EH (cell line): Measurements from ENCODE around the gene TRIP11.
"Not testable (repeated sequence)": the region's sequence is repeated elsewhere in the genome, so short reads cannot be mapped to it uniquely, and the experiment has no call there.

Experiments used
- DNase-seq: peaks from one replicate; pipeline ENCODE4 v3.0.0-alpha.2; 2015; ENCODE audit warnings: low read depth

TRIP11 gene

DNA sequence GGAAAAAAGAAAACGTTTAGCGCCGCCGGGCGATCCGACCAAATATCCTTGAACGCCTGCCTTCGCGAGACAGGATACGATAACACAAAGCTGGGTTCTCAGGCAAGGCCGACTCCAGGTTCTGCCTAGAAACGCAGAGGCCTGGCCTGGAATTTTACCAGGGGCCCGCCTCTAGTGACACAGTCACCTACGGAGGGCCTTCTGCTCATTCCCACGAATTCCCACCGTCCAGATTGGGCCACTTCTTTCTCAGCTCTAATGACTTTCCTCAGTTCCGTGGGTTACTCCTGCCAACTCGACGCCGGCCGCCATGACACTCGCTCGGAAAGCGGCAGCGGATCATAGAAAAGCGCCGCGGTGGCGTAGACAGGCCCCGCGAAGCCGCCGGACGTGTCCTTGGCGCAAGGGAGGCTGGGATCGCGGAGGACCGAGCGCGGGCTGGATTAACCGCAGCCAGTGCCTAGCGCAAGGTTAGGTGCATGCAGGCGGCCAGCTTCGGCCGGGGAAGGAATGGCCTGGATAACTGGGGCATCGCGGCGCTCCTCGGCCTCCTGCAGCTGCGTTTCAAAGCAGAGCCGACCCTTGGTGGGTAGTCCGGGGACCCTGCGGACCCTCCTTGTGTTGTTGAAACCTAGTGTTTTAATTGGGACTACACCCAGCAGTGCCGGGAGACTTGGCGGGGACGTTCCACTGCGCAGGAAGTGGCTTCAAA lies at the start of gene TRIP11:
TSS of gene TRIP11 (minus strand) at position 341 of the 712 bp plus-strand sequence. CDS start 374 bp downstream, outside the sequence.
- peak; percentile 92 for DNase-seq

DNA sequence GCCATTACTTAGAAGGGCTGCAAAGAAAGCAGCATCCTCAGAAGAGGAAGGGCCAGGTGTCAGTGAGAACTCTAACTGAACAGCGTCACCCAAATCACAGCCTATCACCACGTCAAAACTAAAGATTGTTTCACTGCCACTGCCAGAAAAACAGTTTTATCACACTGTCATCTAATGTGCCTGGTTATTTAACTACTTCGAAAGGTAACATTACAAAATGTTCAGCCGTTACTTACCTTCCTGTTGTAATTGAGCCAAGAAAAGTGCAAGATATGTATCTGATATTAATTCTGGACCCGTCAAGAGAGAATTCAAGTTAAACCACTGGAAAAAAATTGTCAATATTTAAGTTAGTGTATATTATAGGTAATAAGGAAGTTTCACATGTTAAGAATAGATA lies 48.6 kb upstream of the TRIP11 start:
- no peak for DNase-seq

DNA sequence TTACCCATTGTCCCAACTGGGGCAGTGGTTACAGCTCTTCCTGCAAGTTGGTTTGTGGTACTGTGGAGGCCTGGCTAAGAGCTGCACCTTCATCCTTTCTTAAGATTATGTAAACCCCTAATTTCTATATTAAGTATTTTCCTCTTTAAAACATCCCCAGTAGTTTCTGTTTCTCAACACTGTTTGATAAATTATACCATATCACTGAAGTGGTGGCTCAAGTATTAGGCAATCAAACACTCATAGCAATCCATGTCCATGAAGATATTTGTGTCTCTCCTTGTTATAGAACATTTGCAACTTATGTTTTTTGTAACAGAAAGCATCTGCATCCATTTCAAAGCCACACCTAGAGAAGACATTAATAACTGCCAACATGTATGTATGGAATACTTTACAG lies 34.7 kb upstream of the TRIP11 start:
- DNase-seq: no peak

DNA sequence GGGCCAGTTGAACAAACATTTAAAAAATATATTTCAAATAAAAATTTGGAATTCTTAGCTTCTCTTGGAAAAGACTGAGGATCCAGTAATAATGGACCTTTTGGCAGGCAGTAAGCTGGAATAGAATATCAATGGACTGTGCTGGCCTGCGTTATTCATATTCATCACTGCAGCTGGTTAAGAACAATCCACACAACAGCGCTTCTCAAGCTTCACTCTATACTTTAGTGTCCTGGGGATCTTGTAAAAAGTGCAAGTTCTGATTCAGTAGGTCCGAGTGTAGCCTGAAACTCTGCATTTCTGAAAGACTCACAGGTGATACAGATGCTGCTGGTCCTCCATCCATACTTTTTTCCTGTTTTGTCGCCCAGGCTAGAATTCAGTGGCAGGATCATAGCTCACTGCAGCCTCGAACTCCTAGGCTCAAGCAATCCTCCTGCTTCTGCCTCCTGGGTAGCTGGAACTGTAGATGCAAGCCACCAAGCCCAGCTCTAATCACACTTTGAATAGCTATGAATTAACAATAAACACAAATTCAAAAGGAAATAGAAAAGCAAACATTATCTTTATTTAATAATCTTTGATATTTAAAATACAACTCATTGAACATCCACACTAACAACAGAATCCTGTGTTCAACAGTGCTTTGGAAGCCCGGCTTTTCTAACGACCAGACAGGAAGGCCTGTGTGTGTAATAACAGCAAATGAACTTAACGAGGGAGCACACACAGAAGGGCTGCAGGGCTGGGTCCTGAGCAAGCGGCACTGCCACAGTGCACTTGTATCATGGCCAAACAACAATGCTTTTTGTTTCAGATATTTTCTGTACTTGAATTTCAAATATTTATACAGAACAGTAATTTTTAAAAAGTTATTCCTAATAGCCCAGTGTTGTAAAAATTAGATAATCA lies 18.4 kb upstream of the TRIP11 start:
- DNase-seq: no peak

DNA sequence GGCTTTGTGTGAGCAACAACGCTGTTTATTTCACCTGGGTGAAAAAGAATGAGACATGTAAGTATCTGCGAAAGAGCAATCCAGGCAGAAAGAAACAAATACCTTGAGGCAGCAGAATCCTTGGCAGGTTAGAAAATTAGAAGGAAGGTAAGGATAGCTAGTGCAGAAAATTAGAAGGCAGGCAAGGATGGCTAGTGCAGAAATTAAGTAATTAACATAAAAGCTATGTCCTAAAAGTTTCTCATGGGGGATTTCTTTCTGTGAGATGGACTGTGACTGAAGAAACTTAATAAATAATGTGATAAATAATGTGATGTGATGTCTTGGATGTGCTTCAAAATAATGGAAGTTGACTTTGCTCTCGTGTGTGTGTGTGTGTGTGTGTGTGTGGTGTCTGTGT lies 9.9 kb upstream of the TRIP11 start:
- no peak for DNase-seq

DNA sequence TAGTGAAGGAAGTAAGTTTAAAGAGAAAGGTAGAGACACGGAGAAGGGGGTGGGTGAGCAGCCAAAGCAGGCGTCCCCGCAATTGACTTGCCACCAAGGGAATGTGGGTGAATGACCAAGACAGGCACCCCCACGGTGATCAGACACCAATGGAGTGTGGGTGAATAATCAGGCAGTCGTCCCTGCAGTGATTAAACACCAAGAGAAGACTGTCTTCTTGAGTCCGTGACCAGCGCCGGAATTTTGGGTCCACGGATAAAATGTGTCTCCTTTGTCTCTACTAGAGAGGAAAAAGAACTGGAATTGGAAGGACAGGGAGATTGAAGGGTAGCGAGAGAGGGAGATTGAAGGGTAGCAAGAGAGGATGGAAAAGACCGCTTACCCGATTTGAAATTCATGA lies 9.4 kb upstream of the TRIP11 start:
- not testable (repeated sequence) for DNase-seq

DNA sequence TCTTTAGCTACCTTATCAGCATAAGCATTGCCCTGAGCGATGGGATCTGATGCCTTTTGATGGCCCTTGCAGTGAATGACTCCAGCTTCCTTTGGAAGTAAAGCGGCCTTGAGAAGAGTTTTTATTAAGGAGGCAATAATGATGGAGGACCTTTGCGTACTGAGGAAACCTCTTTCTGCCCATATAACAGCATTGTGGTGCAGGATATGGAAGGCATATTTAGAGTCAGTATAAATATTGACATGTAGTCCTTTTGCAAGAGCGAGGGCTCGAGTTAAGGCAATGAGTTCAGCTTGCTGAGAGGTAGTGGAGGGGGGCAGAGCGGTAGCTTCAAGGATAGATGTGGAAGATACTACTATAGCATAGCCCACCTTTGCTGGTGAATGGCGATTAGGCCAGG lies 6.0 kb upstream of the TRIP11 start:
- DNase-seq: not testable (repeated sequence)

DNA sequence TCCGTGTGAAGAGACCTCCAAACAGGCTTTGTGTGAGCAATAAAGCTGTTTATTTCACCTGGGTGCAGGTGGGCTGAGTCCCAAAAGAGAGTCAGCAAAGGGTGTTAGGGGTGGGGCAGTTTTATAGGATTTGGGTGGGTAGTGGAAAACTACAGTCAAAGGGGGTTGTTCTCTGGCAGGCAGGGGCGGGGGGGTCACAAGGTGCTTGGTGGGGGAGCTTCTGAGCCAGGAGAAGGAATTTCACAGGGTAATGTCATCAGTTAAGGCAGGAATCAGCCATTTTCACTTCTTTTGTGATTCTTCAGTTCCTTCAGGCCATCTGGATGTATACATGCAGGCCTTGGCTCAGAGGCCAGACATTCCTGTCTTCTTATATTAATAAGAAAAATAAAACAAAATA lies 1.9 kb upstream of the TRIP11 start:
- DNase-seq: not testable (repeated sequence)

DNA sequence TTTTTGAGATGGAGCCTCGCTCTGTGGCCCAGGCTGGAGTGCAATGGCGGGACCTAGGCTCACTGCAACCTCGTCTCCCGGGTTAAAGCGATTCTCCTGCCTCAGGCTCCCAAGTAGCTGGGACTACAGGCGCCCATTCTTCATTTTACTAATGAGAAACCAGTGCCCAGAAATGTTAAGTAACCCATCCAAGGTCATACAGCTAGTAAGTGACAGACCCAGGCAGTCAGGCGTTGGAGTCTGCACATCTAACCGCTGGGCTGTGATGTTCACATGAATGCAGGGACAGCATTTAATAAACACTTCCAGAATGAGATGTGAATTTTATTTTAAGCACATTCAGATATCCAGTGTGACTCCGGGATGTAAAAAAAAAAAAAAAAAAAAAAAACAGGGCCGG lies 1.3 kb upstream of the TRIP11 start:
- no peak for DNase-seq

DNA sequence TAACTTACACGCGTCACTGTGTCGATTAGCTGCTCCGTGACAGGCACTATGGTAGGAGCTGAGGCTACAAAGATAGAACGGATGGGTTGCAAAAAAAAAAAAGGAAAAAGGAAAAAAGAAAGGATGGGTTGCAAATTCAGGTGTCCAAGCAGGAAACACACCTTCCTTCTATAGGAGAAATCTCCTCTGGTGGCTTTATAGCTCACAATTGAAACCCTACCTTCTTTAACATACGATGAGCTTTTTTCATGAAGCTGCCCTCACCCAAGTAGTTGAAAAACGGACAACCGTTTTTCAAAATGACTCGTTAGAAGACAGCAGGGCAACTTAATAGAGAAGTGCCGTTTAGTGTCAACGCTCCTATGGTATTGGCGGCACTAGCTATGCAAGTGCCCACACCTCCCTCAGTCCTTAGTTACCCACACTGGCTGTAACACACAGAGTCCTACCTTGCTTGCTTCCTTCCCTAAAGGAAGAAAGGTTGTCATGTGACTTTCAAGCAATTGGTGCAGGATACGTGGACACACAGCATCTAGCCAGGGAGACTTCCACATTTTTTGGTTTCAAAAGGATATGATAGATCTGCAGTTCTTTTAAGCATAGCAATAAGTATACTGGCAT lies 682 bp upstream of the TRIP11 start:
- DNase-seq: peak; percentile 36

DNA sequence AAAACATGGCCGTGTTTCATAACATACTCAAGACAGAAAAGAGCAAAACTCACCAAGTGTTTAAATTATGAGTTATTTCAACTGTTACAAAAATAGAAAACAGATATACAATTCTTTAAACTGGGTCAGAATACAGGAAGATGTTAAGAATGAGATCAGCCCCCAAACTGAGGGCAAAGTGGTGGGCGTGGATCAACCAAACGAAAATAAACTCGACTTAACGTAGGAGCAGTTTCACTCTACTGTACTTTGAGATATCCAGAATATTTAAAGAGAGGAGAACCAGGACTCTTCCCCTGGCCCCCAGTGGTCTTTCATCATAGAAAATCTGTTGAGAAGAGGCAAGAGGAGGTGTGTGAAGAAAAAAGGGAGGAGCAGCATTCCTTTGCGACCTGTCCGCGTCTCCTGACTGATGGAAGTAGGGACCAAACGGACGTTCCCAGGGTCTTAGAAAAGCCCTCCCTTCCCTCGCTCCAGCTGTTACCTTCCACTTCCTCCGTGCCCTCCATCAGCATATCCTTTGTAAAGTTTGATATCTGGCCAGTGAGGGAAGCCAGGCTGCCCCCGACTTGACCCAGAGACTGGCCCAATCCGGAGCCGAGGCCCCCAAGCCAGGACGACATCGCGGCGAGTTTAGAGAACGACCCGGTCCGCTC lies 668 bp downstream of the TRIP11 start:
- peak; percentile 77 for DNase-seq

DNA sequence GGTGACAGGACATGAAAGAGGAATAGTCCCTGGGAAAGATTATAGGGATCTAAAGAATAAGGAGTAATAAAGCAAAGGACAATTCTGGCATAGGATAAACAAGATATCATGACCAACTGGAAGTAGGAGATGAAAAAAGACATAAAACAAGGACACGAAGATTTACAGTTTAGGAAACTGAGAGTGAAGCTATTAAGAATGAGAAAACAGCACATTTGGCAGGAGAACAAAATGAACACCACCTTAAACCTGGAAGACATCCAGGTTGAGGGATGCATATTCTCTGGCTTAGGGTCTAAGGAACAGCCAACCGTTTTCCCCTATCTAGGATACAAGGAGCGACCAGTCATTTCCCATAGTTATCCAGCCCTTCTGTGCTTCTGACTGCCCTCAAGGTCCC lies 1.9 kb downstream of the TRIP11 start:
- DNase-seq: peak; percentile 7

DNA sequence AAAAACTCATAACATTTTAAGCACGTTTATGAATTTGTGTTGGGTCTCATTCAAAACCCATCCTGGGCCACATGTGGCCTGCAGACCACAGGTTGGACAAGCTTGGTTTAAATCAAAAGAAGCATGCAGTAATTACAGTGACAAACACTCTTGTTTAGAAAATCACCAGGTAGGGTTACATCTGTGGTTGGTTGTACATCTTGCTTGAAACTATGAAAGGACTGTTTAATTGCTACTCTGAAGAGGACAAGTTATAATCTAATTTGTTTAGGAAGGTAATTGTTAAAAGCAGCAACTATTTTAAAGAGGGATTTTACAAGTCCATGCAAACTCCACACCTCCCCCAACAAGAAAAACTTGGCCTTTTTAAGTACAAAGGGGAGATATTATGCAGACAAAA lies 4.0 kb downstream of the TRIP11 start:
- DNase-seq: no peak

DNA sequence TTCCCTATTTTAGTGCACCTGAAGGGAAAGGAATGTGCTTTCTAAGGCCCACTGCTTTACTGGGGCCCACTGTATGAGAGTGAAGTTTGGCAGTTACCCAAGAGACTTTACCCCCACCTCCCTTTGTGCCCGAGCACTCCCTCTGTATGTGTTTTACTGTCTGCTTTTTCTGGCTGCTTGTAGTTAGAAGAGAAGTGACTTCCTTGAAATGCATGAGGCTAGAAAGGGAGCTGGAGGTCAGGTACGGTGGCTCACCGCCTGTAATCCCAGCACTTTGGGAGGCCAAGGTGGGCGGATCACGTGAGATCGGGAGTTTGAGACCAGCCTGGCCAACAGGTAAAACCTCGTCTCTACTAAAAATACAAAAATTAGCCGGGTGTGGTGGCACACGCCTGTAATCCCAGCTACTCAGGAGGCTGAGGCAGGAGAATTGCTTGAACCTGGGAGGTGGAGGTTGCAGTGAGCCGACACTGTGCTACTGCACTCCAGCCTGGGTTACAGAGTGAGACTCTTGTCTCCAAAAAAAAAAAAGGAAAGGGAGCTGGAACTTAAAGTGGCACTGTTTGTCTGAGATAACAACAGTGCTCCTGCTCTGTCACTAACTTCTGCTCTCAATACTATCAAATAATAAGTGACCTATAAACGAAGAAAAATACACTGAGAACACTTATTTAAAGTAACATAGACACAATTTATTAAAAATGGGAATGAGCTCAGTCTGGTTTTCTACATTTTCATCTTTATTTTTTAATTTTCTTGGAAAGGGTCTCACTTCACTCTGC lies 5.8 kb downstream of the TRIP11 start:
- DNase-seq: no peak

DNA sequence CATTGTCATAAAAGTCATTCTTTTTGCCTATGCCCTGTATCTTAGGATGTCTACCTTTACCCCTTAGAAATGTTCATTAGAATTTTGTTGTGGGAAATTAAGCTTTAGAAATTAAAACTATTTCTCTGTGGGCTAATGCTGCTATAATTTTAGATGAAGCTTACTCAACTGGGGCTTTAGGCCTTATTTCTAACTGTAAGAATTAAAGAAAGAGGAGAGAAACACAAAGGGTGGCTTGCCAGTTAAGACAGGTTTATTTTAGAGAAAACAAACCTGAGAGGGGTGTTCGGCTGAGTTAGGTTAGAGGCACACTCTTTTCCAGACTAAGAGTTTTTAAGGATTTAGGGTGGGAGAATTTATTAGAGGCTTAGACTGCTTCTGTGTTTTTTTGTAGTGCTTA lies 6.4 kb downstream of the TRIP11 start:
- no peak for DNase-seq

DNA sequence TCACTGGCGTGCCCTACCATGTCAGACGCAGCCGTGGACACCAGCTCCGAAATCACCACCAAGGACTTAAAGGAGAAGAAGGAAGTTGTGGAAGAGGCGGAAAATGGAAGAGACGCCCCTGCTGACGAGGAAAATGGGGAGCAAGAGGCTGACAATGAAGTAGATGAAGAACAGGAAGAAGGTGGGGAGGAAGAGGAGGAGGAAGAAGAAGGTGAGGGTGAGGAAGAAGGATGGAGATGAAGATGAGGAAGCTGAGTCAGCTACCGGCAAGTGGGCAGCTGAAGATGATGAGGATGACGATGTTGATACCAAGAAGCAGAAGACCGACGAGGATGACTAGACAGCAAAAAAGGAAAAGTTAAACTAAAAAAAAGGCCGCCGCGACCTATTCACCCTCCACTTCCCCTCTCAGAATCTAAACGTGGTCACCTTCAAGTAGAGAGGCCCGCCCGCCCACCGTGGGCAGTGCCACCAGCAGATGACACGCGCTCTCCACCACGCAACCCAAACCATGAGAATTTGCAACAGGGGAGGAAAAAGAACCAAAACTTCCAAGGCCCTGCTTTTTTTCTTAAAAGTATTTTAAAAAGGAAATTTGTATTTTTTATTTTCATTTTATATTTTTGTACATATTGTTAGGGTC lies 13.2 kb downstream of the TRIP11 start:
- no peak for DNase-seq

DNA sequence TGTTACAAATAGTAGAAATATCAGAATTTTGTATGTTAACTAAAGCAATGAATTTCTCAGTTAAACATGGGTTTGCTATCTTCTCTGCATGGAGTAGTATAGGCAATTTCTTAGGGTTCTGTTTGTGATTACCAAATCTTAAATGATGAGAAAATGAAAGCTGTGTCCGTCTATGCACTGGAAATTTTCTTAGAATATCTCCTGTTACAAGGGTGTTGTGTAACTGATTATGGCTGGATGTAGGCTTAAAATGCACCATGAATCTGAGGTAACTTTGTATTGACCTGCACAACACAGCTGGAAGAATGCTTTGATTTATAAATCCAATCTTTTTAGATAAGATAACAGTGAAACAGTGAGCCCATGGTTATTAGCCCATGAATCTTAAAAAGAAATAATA lies 17.8 kb downstream of the TRIP11 start:
- DNase-seq: no peak

DNA sequence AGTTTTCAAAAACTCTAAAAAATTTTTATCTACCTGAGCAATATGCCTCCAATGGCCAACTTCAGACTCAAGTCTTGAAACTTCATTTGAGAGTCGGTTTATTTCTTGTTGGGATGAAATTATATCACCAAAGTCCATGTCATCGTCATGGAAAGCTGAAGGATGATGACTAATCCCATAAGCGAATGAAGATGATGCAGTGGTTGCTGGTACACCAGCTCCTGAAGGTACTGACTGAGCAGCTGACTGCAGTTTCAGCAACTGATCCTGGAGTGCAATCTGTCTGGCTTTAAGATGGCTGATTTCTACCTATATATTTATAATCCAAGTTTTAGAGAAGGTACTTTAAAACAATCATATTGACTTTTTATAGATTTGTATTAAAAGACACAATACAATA lies 18.3 kb downstream of the TRIP11 start:
- DNase-seq: no peak

DNA sequence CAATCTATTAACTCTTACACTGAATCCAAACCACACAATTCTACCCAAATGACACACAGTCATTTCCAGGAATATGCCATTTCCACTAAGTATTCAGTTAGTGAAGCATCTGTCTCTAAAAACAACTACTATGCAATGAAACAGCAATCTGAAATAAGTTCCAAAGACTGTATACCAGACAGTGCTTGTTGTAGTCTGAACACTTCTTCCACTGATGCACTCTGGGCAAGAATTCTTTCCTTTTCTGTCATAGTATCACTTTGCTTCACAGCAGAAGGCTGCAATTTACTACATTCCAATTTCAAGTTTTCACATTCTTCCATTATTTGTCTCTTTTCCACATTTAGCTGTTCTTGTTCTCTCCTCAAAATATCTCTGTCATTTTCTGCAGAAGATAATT lies 25.8 kb downstream of the TRIP11 start:
- DNase-seq: peak; percentile 33

DNA sequence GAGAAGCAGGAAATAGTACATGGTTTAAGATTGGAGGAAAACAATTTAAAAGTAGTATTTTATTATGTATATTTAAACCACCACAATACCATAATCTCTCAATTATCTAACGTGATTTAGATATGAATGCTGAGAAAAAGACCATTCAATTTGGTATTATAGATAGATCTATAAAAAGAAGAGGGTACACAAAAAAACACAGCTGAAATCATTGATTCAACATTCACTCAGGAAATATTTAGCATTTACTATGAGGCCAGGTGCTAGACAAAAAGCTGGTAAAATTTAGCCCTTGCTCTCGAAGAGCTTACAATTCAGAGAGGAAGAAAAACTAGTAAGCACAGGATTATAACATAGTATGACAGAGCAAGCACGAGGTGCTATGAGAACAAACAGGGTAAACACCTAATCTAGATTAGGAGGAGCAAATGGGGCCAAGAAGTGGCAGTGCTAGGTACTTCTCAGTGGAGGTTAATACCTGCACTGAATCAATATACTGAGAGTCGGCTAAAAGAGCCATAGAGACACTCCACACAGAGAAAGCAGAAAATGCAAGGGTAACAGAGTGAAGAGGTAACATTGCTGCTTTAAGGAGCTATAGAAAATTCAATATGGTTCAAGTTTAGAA lies 27.6 kb downstream of the TRIP11 start:
- no peak for DNase-seq

DNA sequence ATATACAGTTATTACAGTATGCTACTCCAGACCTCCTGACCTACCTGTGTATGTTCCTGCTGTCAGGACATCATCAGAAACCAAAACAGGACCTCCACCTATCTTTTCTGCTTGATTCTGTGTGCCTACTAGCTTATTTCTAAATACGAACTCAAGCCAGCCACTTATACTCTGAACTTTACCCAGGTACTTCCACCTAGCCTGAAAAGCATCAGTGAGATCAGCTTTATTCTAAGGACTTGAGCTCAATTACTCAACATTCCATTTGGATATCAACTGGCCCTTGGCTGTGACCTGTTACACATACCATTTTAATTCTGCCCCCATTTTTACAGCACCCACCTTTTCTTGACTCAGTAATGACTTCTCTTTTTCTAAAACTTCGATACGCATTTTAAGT lies 29.2 kb downstream of the TRIP11 start:
- DNase-seq: no peak
